Activated naive CD8-positive, alpha-beta T cell treated with anti-CD3 and anti-CD28 coated beads, Interleukin-2, amount 10 ng/mL, durations not matched to agents 7 days and 5 days (primary cell): ENCODE data around the gene DTX4. TPM values are rescaled to one million over a fixed set of nuclear protein-coding genes. Genes with fewer than 3 reads are reported as not detected.

ENCODE experiments used
- ATAC-seq: fragments of 150-1000 bp; cut with Tn5 transposase; one replicate; pipeline ENCODE4 v1.10.0; 2021; ENCODE audit warnings: low read depth, moderate library complexity
- POLR2A ChIA-PET: fragments of 350-600 bp; sonication (Branson Sonifier 250); formaldehyde crosslinking; loops from one replicate; lab custom pipeline; 2021; ENCODE audit warnings: antibody characterized with exemption; lab: Charles Lee
- DNase-seq: peaks from one replicate; pipeline ENCODE4 v3.0.0; 2021
- H3K27ac Mint-ChIP-seq: one replicate; pipeline ENCODE4 v1.8.0; 2022; ENCODE audit warnings: mild to moderate bottlenecking, mixed read lengths
- H3K27me3 Mint-ChIP-seq: one replicate; pipeline ENCODE4 v1.8.0; 2022; ENCODE audit warnings: mild to moderate bottlenecking, moderate library complexity, mixed read lengths
- H3K36me3 Mint-ChIP-seq: one replicate; pipeline ENCODE4 v1.8.0; 2021; ENCODE audit warnings: mild to moderate bottlenecking, mixed read lengths
- H3K4me1 Mint-ChIP-seq: one replicate; pipeline ENCODE4 v1.8.0; 2021; ENCODE audit warnings: mixed read lengths
- H3K4me3 Mint-ChIP-seq: one replicate; pipeline ENCODE4 v1.8.0; 2022; ENCODE audit warnings: mild to moderate bottlenecking, moderate library complexity, mixed read lengths
- H3K9me3 Mint-ChIP-seq: one replicate; pipeline ENCODE4 v1.8.0; 2021; ENCODE audit warnings: mixed read lengths
- total RNA-seq, 2 experiments: library from RNA; stranded (reverse); gene quantifications; one replicate each; pipeline ENCODE4 v1.2.3, GENCODE V29; 2021

Gene DTX4
- total RNA-seq, 2 experiments from 2014 or later, result 0.47 to 0.94 TPM

- Mint-ChIP-seq H3K36me3 (no peaks in the 10 kb centered on the region), H3K4me1 (no peaks in the 10 kb centered on the region), H3K4me3 (no peak overlapping the region), H3K9me3 (peaks cover 3% of the 10 kb centered on the region), H3K27me3 (peaks cover 29% of the 10 kb centered on the region), H3K27ac (no peak overlapping the region)
- no peak for DNase-seq
- ATAC-seq, result no peak
- POLR2A ChIA-PET, result no interaction called here
Observed at GRCh38 chr11:59178402-59178801, 6.5 kb downstream of the DTX4 start.

- no peak overlapping the region for H3K27ac Mint-ChIP-seq
Observed at GRCh38 chr11:59179121-59179520, 7.2 kb downstream of the DTX4 start.

GRCh38 chr11:59180168-59180776 is 8.3 kb downstream of the DTX4 start:
- POLR2A ChIA-PET, result no interaction called here
- no peak overlapping the region for H3K27ac Mint-ChIP-seq
- H3K27me3 Mint-ChIP-seq, result peaks cover 14% of the 10 kb centered on the region
- no peak for DNase-seq
- no peak overlapping the region for H3K4me3 Mint-ChIP-seq
- no peaks in the 10 kb centered on the region for H3K4me1 Mint-ChIP-seq
- H3K9me3 Mint-ChIP-seq, result peaks cover 3% of the 10 kb centered on the region
- no peaks in the 10 kb centered on the region for H3K36me3 Mint-ChIP-seq
- ATAC-seq, result no peak

More at GRCh38 chr11:59179121-59179520, 7.2 kb downstream of the DTX4 start:
- POLR2A ChIA-PET, result no interaction called here
- Mint-ChIP-seq H3K9me3 (peaks cover 3% of the 10 kb centered on the region), H3K4me3 (no peak overlapping the region), H3K27me3 (peaks cover 23% of the 10 kb centered on the region), H3K36me3 (no peaks in the 10 kb centered on the region), H3K4me1 (no peaks in the 10 kb centered on the region)
- DNase-seq (no peak), ATAC-seq (no peak)

- Mint-ChIP-seq H3K36me3 (no peaks in the 10 kb centered on the region), H3K4me1 (no peaks in the 10 kb centered on the region), H3K27ac (no peak overlapping the region), H3K4me3 (no peak overlapping the region), H3K27me3 (peaks cover 7% of the 10 kb centered on the region), H3K9me3 (peaks cover 3% of the 10 kb centered on the region)
- no peak for DNase-seq
- POLR2A ChIA-PET, result no interaction called here
- no peak for ATAC-seq
Observed at GRCh38 chr11:59180907-59181306, 9.0 kb downstream of the DTX4 start.

DNA sequence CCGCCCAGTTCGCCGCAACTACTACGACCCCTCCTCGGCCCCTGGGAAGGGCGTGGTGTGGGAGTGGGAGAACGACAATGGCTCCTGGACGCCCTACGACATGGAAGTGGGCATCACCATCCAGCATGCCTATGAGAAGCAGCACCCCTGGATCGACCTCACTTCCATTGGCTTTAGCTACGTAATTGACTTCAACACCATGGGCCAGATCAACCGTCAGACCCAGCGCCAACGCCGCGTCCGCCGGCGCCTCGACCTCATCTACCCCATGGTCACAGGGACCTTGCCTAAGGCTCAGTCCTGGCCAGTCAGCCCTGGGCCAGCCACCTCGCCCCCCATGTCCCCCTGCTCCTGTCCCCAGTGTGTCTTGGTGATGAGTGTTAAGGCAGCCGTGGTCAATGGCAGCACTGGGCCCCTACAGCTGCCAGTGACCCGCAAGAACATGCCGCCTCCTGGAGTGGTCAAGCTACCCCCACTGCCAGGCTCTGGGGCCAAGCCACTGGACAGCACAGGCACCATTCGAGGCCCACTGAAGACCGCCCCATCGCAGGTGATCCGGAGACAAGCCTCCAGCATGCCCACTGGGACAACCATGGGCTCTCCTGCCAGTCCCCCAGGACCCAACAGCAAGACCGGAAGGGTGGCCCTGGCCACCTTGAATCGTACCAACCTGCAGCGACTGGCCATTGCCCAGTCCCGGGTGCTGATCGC is 10.0 kb downstream of the DTX4 start:
- ATAC-seq (no peak), DNase-seq (no peak)
- Mint-ChIP-seq H3K4me3 (no peak overlapping the region), H3K9me3 (peaks cover 3% of the 10 kb centered on the region), H3K27ac (no peak overlapping the region), H3K27me3 (peaks cover 4% of the 10 kb centered on the region), H3K4me1 (no peaks in the 10 kb centered on the region), H3K36me3 (no peaks in the 10 kb centered on the region)
- POLR2A ChIA-PET, result no interaction called here

DNA sequence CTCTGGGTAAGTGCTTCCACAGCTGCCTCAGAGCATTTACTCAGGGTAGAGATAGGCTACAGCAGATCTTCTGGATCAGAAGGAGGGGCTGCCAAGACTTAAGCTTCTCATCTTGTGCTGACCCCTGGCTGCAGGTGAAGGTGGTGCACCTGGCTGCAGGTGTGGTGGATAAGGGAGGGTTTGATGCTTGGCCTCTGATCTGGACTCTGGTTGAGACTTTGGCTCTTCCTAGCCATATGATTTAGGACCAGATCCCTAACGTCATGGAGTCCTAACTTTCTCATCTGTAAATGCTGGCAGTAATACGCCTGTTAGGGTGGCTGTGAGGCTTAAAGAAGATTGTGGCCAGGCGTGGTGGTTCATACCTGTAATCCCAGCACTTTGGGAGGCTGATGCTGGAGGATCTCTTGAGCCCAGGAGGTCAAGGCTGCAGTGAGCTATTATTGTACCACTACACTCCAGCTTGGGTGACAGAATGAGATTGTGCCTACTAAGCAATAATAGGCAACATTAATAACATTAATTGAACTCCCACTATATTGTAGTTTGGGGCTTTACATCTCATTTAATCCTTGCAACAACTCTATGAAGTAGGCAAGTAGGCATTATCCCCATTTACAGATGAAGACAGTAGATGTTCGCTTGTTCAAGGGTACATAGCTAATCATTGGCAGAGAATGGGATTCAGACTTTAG is 10.7 kb downstream of the DTX4 start:
- DNase-seq (no peak), ATAC-seq (no peak)
- Mint-ChIP-seq H3K27me3 (peaks cover 8% of the 10 kb centered on the region), H3K9me3 (peaks cover 3% of the 10 kb centered on the region), H3K27ac (no peak overlapping the region), H3K4me3 (no peak overlapping the region), H3K4me1 (no peaks in the 10 kb centered on the region), H3K36me3 (no peaks in the 10 kb centered on the region)
- POLR2A ChIA-PET, result no interaction called here

GRCh38 chr11:59183771-59184170 is 11.8 kb downstream of the DTX4 start:
- POLR2A ChIA-PET, result no interaction called here
- H3K9me3 Mint-ChIP-seq, result peaks cover 3% of the 10 kb centered on the region
- H3K27ac Mint-ChIP-seq, result no peak overlapping the region
- H3K27me3 Mint-ChIP-seq, result peaks cover 11% of the 10 kb centered on the region
- H3K4me3 Mint-ChIP-seq, result no peak overlapping the region
- ATAC-seq (no peak), DNase-seq (no peak)
- H3K36me3 Mint-ChIP-seq, result no peaks in the 10 kb centered on the region
- peaks cover 2% of the 10 kb centered on the region for H3K4me1 Mint-ChIP-seq

- Mint-ChIP-seq H3K4me1 (peaks cover 2% of the 10 kb centered on the region), H3K9me3 (no peaks in the 10 kb centered on the region), H3K4me3 (no peak overlapping the region), H3K27me3 (peaks cover 11% of the 10 kb centered on the region), H3K27ac (no peak overlapping the region), H3K36me3 (no peaks in the 10 kb centered on the region)
- ATAC-seq (no peak), DNase-seq (no peak)
- POLR2A ChIA-PET, result no interaction called here
Observed at GRCh38 chr11:59184691-59185339, 12.9 kb downstream of the DTX4 start.

DNA sequence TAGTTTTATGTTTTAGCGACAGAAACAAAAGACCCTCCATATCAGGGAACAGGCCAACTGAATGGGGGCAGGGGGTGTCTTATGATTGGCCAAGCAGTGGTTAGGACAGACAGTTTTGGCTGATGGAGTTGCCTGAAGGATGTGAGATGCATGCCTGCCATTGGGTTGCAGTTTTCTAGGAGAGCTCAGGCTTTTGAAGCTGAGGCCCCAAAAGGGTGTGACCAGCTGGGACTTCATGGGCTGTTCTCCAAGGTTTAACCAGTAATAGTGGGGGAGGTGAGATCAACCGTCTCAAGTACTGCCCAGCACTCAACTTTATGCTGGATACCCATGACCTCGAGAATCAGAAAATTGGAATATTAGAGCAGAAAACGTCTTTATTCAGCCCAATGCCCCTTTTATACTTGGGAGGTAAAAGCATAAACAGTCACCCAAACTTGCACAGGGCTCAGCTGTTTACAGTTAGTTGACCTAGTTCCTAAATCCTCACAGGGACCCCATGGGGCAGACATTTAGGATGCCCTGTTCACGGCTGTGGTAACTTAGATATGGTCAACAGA is 13.5 kb downstream of the DTX4 start:
- peaks cover 11% of the 10 kb centered on the region for H3K27me3 Mint-ChIP-seq
- DNase-seq (no peak), ATAC-seq (no peak)
- H3K4me3 Mint-ChIP-seq, result no peak overlapping the region
- no peaks in the 10 kb centered on the region for H3K9me3 Mint-ChIP-seq
- POLR2A ChIA-PET, result no interaction called here
- H3K36me3 Mint-ChIP-seq, result no peaks in the 10 kb centered on the region
- no peak overlapping the region for H3K27ac Mint-ChIP-seq
- peaks cover 2% of the 10 kb centered on the region for H3K4me1 Mint-ChIP-seq

- Mint-ChIP-seq H3K9me3 (no peaks in the 10 kb centered on the region), H3K27ac (no peak overlapping the region), H3K4me1 (peaks cover 9% of the 10 kb centered on the region), H3K4me3 (no peak overlapping the region), H3K36me3 (no peaks in the 10 kb centered on the region), H3K27me3 (peaks cover 9% of the 10 kb centered on the region)
- POLR2A ChIA-PET, result no interaction called here
- ATAC-seq (peak; percentile 47), DNase-seq (peak; percentile 63)
Observed at GRCh38 chr11:59186130-59186594, 14.2 kb downstream of the DTX4 start.

GRCh38 chr11:59187035-59187434 is 15.1 kb downstream of the DTX4 start:
- Mint-ChIP-seq H3K9me3 (no peaks in the 10 kb centered on the region), H3K36me3 (no peaks in the 10 kb centered on the region), H3K4me3 (no peak overlapping the region), H3K27ac (no peak overlapping the region), H3K27me3 (peaks cover 9% of the 10 kb centered on the region), H3K4me1 (peaks cover 10% of the 10 kb centered on the region)
- POLR2A ChIA-PET, result no interaction called here
- no peak for ATAC-seq
- DNase-seq, result no peak

- DNase-seq (no peak), ATAC-seq (no peak)
- peaks cover 9% of the 10 kb centered on the region for H3K27me3 Mint-ChIP-seq
- H3K4me3 Mint-ChIP-seq, result no peak overlapping the region
- no peaks in the 10 kb centered on the region for H3K9me3 Mint-ChIP-seq
- peaks cover 10% of the 10 kb centered on the region for H3K4me1 Mint-ChIP-seq
- POLR2A ChIA-PET, result no interaction called here
- H3K36me3 Mint-ChIP-seq, result no peaks in the 10 kb centered on the region
- H3K27ac Mint-ChIP-seq, result no peak overlapping the region
Observed at GRCh38 chr11:59187587-59187986, 15.7 kb downstream of the DTX4 start.

DNA sequence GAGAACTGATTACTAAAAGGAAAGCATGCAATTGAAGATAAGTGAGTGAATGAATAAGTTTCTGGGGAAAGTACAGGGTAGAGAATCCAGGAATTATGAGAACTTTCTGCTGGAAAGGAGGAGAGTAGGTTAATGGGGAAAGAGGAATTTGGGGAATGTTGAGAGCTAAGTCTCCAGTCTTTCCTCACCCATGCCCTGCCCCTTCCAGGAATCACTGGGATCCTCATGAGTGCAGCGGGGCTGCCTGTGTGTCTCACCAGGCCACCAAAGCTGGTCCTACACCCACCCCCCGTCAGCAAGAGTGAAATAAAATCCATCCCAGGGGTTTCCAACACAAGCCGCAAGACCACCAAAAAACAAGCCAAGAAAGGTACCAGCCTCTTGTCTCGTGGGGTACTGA is 17.0 kb downstream of the DTX4 start:
- DNase-seq, result no peak
- Mint-ChIP-seq H3K36me3 (no peaks in the 10 kb centered on the region), H3K9me3 (no peaks in the 10 kb centered on the region), H3K4me1 (peaks cover 10% of the 10 kb centered on the region), H3K4me3 (no peak overlapping the region), H3K27ac (no peak overlapping the region), H3K27me3 (peaks cover 9% of the 10 kb centered on the region)
- no peak for ATAC-seq
- POLR2A ChIA-PET, result no interaction called here
